GOT3 (cell line): ENCODE results near the gene LDB3.
A peak's percentile ranks its signal among the peaks of the same experiment; 100 is the strongest.

Experiments
- DNase-seq: peaks from one replicate; lab custom pipeline; 2025; ENCODE audit warnings: mixed read lengths; lab: John Stamatoyannopoulos, UW

LDB3 gene

GRCh38 chr10:86685893-86686632 lies 17.8 kb downstream of the LDB3 start:
- DNase-seq = no peak

- no peak for DNase-seq
Measured at GRCh38 chr10:86686972-86687371, 18.7 kb downstream of the LDB3 start.

GRCh38 chr10:86687750-86688149 lies 19.4 kb downstream of the LDB3 start:
- no peak for DNase-seq

- DNase-seq = peak; percentile 12
Measured at GRCh38 chr10:86688398-86688921, 20.1 kb downstream of the LDB3 start.

GRCh38 chr10:86689146-86689545 lies 20.8 kb downstream of the LDB3 start:
- no peak for DNase-seq

GRCh38 chr10:86690231-86690630 lies 21.9 kb downstream of the LDB3 start:
- DNase-seq = no peak

- no peak for DNase-seq
Measured at GRCh38 chr10:86690657-86691084, 22.4 kb downstream of the LDB3 start.

- DNase-seq = no peak
Measured at GRCh38 chr10:86691333-86692022, 23.2 kb downstream of the LDB3 start.

GRCh38 chr10:86692023-86692514 lies 23.8 kb downstream of the LDB3 start:
- no peak for DNase-seq

GRCh38 chr10:86692664-86693063 lies 24.4 kb downstream of the LDB3 start:
- DNase-seq = no peak

- DNase-seq = no peak
Measured at GRCh38 chr10:86693275-86693674, 25.0 kb downstream of the LDB3 start.

GRCh38 chr10:86693721-86694369 lies 25.5 kb downstream of the LDB3 start:
- no peak for DNase-seq

- DNase-seq = no peak
Measured at GRCh38 chr10:86698207-86698940, 30.1 kb downstream of the LDB3 start.

- DNase-seq = no peak
Measured at GRCh38 chr10:86699125-86699524, 30.8 kb downstream of the LDB3 start.

- DNase-seq = no peak
Measured at GRCh38 chr10:86699541-86699940, 31.2 kb downstream of the LDB3 start.

GRCh38 chr10:86699991-86700840 lies 31.9 kb downstream of the LDB3 start:
- no peak for DNase-seq

GRCh38 chr10:86700851-86701617 lies 32.7 kb downstream of the LDB3 start:
- DNase-seq = no peak

GRCh38 chr10:86703176-86703575 lies 34.9 kb downstream of the LDB3 start:
- no peak for DNase-seq

- no peak for DNase-seq
Measured at GRCh38 chr10:86705139-86705538, 36.8 kb downstream of the LDB3 start.

GRCh38 chr10:86705905-86706304 lies 37.6 kb downstream of the LDB3 start:
- DNase-seq = no peak
